GM12878 (cell line): ENCODE measurements around the gene GPR17.

Experiments used
- RAD21 ChIP-seq: IDR thresholded peaks from 2 replicates; pipeline ENCODE4 v1.6.1; 2011; ENCODE audit warnings: mild to moderate bottlenecking, low read depth, low read length, moderate library complexity; ENCODE audit not compliant: insufficient read depth
- RFX5 ChIP-seq: IDR thresholded peaks from 2 replicates; pipeline ENCODE4 v1.6.1; 2011; ENCODE audit warnings: low read depth, low read length, improper control_type of control experiment
- SUZ12 ChIP-seq: fragments of 200-600 bp; sonication (generic); IDR thresholded peaks from one replicate; pipeline ENCODE4 v1.6.1; 2018; ENCODE audit warnings: antibody characterized with exemption, mild to moderate bottlenecking; ENCODE audit not compliant: unreplicated experiment

- TF ChIP-seq SUZ12 = no peak
- TF ChIP-seq RFX5 = no peak
- no peak for TF ChIP-seq RAD21
These were observed 1.6 kb downstream of the GPR17 start for GRCh38 chr2:127647242-127648190.
